ENCODE data around the gene DCST2. TPM values are rescaled to one million over a fixed set of nuclear protein-coding genes. Genes with fewer than 3 reads are reported as not detected.

Gene DCST2
- polyA plus RNA-seq, 1 donor from 2014 or later, result 1.8 TPM

DNA sequence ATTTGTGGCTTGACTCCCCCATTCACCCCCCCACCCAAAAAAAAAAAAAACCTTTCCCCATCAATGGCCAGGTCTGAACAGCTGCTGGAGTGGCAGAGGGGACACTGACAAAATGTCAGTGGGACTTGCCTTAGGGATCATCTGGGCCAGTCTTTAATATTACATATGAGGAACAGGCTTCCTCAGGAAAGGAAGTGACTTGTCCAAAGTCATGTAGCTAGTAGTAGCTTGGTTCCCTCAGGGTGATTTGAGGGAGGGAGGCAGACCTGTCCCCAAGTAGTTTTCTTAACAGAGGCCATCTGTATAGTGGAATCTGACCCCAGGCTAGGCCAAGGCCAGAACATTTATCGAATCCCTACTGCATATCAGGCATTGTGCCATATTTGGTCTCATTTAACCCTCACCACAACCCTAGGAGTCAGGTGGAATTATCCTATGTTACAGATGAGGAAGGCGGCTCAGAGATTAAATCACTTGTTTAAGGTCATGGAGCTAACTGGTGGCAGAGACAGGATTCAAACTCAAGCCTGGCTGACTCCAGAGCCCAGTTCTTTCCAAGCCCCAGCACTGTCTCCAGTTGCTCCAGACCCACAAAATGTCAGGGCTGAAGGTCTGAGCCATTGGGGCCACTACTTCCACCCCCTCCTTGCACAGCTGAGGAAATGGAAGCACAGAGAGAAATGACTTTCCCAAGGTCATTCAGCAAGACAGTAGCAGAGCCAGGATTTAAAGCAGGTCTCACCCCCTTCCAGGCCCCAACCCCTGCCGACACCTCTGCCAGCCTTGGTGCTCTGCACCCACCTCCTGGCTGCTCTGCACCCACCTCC, 20.6 kb downstream of the DCST2 start:
- Histone ChIP-seq H3K4me2 (ENCODE audit: low read length) (no peak overlapping the region), H2AFZ (ENCODE audit: low read depth, low read length) (no peak overlapping the region), H3K36me3 (ENCODE audit: insufficient read depth, low read length) (no peaks in the 10 kb centered on the region), H3K9me2 (ENCODE audit: insufficient read depth, low read length) (no peaks in the 10 kb centered on the region), H3F3A (ENCODE audit: insufficient read depth, low read length, poor library complexity, severe bottlenecking) (no peaks in the 10 kb centered on the region), H3K27me3 (ENCODE audit: insufficient read depth, low read depth, low read length) (no peaks in the 10 kb centered on the region), H3K79me2 (replicated peaks; ENCODE audit: insufficient read depth, low read length) (no peaks in the 10 kb centered on the region), H3K9me3 (ENCODE audit: low read length) (no peaks in the 10 kb centered on the region), H3K9ac (ENCODE audit: low read length) (no peak overlapping the region), H3K27ac (ENCODE audit: low read length) (no peak overlapping the region), H3K4me3 (ENCODE audit: low read length) (no peak overlapping the region), H4K20me1 (ENCODE audit: insufficient read depth) (no peaks in the 10 kb centered on the region)
- no peak for TF ChIP-seq EZH2 (IDR thresholded peaks at IDR 0.05; ENCODE audit: borderline replicate concordance, insufficient read depth, low read length, poor library complexity, severe bottlenecking)

DNA sequence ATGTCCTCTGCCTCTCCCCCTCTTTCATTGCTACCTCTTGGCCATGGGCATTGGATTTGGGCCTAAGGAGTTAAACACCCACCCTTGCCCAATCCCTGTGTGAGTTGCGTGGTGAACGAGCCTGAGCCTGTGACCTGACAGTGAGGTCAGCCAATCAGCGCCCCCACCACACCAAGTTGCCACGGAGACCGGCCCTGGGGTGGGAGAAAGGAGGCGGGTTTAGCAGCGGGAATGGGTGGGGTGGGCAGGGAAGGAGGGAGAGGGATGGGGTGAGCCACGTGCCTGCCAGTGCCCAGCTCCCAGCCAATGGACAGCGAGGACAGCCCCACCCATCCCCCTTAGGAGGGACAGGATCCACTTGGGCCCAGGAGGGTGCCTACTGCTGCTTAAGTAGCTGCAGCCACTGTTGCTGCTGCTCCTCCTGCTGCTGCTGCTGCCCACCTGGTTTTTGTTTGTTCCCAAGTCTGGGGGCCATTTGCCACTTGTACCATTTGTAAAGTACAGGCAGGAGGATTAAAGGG, 21.5 kb downstream of the DCST2 start:
- Histone ChIP-seq H3K9me3 (ENCODE audit: low read length) (no peaks in the 10 kb centered on the region), H3K9ac (ENCODE audit: low read length) (no peak overlapping the region), H3K27ac (ENCODE audit: low read length) (no peak overlapping the region), H3F3A (ENCODE audit: insufficient read depth, low read length, poor library complexity, severe bottlenecking) (no peaks in the 10 kb centered on the region), H3K36me3 (ENCODE audit: insufficient read depth, low read length) (no peaks in the 10 kb centered on the region), H3K4me2 (ENCODE audit: low read length) (no peak overlapping the region), H4K20me1 (ENCODE audit: insufficient read depth) (no peaks in the 10 kb centered on the region), H3K27me3 (ENCODE audit: insufficient read depth, low read depth, low read length) (no peaks in the 10 kb centered on the region), H3K4me3 (ENCODE audit: low read length) (no peak overlapping the region), H3K9me2 (ENCODE audit: insufficient read depth, low read length) (no peaks in the 10 kb centered on the region), H3K79me2 (replicated peaks; ENCODE audit: insufficient read depth, low read length) (no peaks in the 10 kb centered on the region), H2AFZ (ENCODE audit: low read depth, low read length) (no peak overlapping the region)
- TF ChIP-seq POLR2AphosphoS5 (IDR thresholded peaks at IDR 0.05) (no peak), TAF1 (IDR thresholded peaks at IDR 0.05; ENCODE audit: low read depth) (no peak), RAD21 (conservative IDR thresholded peaks at IDR 0.05) (no peak), EZH2 (IDR thresholded peaks at IDR 0.05; ENCODE audit: borderline replicate concordance, insufficient read depth, low read length, poor library complexity, severe bottlenecking) (no peak)

GRCh38 chr1:155011437-155012025, 22.1 kb downstream of the DCST2 start:
- no peak overlapping the region for H3K4me3 ChIP-seq (ENCODE audit: low read length)

DNA sequence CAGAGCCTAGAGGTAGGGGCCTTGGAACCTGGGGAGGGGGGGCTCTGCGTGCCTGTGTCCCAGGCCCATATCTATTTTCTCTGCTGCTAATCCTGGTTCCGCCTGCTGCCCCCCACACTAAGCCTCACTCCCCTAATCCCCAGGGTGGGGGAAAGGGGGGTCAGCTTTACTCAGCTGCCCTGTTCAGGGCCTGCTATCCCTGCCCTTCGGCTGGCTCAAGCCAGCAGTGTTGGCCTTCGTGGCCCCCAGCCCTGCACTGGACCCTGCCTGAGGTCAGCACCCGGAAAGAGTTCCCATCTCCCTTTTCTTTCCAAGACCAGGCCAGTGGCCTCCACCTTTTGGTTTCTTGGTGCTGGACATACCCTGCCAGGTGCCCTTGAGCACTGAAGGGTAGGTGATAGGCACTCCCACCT, 22.6 kb downstream of the DCST2 start:
- Histone ChIP-seq H3K9me2 (ENCODE audit: insufficient read depth, low read length) (no peaks in the 10 kb centered on the region), H3K79me2 (replicated peaks; ENCODE audit: insufficient read depth, low read length) (no peaks in the 10 kb centered on the region), H3K27me3 (ENCODE audit: insufficient read depth, low read depth, low read length) (no peaks in the 10 kb centered on the region), H2AFZ (ENCODE audit: low read depth, low read length) (no peak overlapping the region), H3K4me3 (ENCODE audit: low read length) (no peak overlapping the region), H3K9ac (ENCODE audit: low read length) (no peak overlapping the region), H3K9me3 (ENCODE audit: low read length) (no peaks in the 10 kb centered on the region), H4K20me1 (ENCODE audit: insufficient read depth) (no peaks in the 10 kb centered on the region), H3K36me3 (ENCODE audit: insufficient read depth, low read length) (no peaks in the 10 kb centered on the region), H3F3A (ENCODE audit: insufficient read depth, low read length, poor library complexity, severe bottlenecking) (no peaks in the 10 kb centered on the region), H3K4me2 (ENCODE audit: low read length) (no peak overlapping the region), H3K27ac (ENCODE audit: low read length) (no peak overlapping the region)
- TF ChIP-seq EZH2 (IDR thresholded peaks at IDR 0.05; ENCODE audit: borderline replicate concordance, insufficient read depth, low read length, poor library complexity, severe bottlenecking) (no peak), SMC3 (conservative IDR thresholded peaks at IDR 0.05; ENCODE audit: poor library complexity) (no peak), EP300 (conservative IDR thresholded peaks at IDR 0.05; ENCODE audit: poor library complexity, severe bottlenecking) (no peak), RAD21 (conservative IDR thresholded peaks at IDR 0.05) (no peak), TAF1 (IDR thresholded peaks at IDR 0.05; ENCODE audit: low read depth) (no peak), MXI1 (conservative IDR thresholded peaks at IDR 0.05; ENCODE audit: poor library complexity, severe bottlenecking) (no peak), POLR2AphosphoS5 (IDR thresholded peaks at IDR 0.05) (no peak), REST (IDR thresholded peaks at IDR 0.05; ENCODE audit: borderline replicate concordance) (no peak)
- TF ChIP-seq, protein P1, sequence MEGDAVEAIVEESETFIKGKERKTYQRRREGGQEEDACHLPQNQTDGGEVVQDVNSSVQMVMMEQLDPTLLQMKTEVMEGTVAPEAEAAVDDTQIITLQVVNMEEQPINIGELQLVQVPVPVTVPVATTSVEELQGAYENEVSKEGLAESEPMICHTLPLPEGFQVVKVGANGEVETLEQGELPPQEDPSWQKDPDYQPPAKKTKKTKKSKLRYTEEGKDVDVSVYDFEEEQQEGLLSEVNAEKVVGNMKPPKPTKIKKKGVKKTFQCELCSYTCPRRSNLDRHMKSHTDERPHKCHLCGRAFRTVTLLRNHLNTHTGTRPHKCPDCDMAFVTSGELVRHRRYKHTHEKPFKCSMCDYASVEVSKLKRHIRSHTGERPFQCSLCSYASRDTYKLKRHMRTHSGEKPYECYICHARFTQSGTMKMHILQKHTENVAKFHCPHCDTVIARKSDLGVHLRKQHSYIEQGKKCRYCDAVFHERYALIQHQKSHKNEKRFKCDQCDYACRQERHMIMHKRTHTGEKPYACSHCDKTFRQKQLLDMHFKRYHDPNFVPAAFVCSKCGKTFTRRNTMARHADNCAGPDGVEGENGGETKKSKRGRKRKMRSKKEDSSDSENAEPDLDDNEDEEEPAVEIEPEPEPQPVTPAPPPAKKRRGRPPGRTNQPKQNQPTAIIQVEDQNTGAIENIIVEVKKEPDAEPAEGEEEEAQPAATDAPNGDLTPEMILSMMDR (IDR thresholded peaks at IDR 0.05; ENCODE audit: poor library complexity, severe bottlenecking), result no peak

More at GRCh38 chr1:155011437-155012025, 22.1 kb downstream of the DCST2 start:
- no peaks in the 10 kb centered on the region for H4K20me1 ChIP-seq (ENCODE audit: insufficient read depth)
- no peaks in the 10 kb centered on the region for H3F3A ChIP-seq (ENCODE audit: insufficient read depth, low read length, poor library complexity, severe bottlenecking)
- H3K4me2 ChIP-seq (ENCODE audit: low read length), result no peak overlapping the region
- no peaks in the 10 kb centered on the region for H3K27me3 ChIP-seq (ENCODE audit: insufficient read depth, low read depth, low read length)
- no peaks in the 10 kb centered on the region for H3K9me3 ChIP-seq (ENCODE audit: low read length)
- H2AFZ ChIP-seq (ENCODE audit: low read depth, low read length), result no peak overlapping the region
- H3K27ac ChIP-seq (ENCODE audit: low read length), result no peak overlapping the region
- H3K9ac ChIP-seq (ENCODE audit: low read length), result no peak overlapping the region
- no peaks in the 10 kb centered on the region for H3K79me2 ChIP-seq (replicated peaks; ENCODE audit: insufficient read depth, low read length)
- H3K9me2 ChIP-seq (ENCODE audit: insufficient read depth, low read length), result no peaks in the 10 kb centered on the region
- no peaks in the 10 kb centered on the region for H3K36me3 ChIP-seq (ENCODE audit: insufficient read depth, low read length)
- TF ChIP-seq EZH2 (IDR thresholded peaks at IDR 0.05; ENCODE audit: borderline replicate concordance, insufficient read depth, low read length, poor library complexity, severe bottlenecking), result no peak
- TF ChIP-seq SMC3 (conservative IDR thresholded peaks at IDR 0.05; ENCODE audit: poor library complexity), result no peak
- no peak for TF ChIP-seq POLR2AphosphoS5 (IDR thresholded peaks at IDR 0.05)

All from neural cell (in vitro differentiated cells).